WTC11 (cell line): ENCODE results near the gene NPFFR2. TPM values are rescaled to one million over a fixed set of nuclear protein-coding genes. Genes with fewer than 3 reads are reported as not detected.

Experiments
- ATAC-seq: fragments of 200-7000 bp; cut with Tn5 transposase; 2 replicates; pipeline ENCODE4 v1.10.0; 2021; ENCODE audit warnings: mild to moderate bottlenecking, moderate library complexity
- CTCF ChIA-PET: fragments of 300-600 bp; sonication (Branson Sonifier 250); formaldehyde crosslinking; loops from one replicate; lab custom pipeline; 2021; ENCODE audit warnings: antibody characterized with exemption; lab: Charles Lee
- POLR2A ChIA-PET: fragments of 350-600 bp; sonication (Branson Sonifier 250); formaldehyde crosslinking; loops from one replicate; lab custom pipeline; 2021; ENCODE audit warnings: antibody characterized with exemption; lab: Charles Lee
- DNase-seq: peaks from one replicate; pipeline ENCODE4 v3.0.0; 2021; ENCODE audit warnings: low spot score
- H3K27ac Mint-ChIP-seq: 2 replicates; pipeline ENCODE4 v1.8.0; 2021; ENCODE audit warnings: mixed read lengths
- H3K27me3 Mint-ChIP-seq: 2 replicates; pipeline ENCODE4 v1.8.0; 2021; ENCODE audit warnings: low read depth, mild to moderate bottlenecking, moderate library complexity, mixed read lengths
- H3K36me3 Mint-ChIP-seq: 2 replicates; pipeline ENCODE4 v1.8.0; 2021; ENCODE audit warnings: mixed read lengths
- H3K4me1 Mint-ChIP-seq: 2 replicates; pipeline ENCODE4 v1.8.0; 2022; ENCODE audit warnings: mixed read lengths
- H3K4me3 Mint-ChIP-seq: 2 replicates; pipeline ENCODE4 v1.8.0; 2021; ENCODE audit warnings: mild to moderate bottlenecking, moderate library complexity, mixed read lengths
- H3K9me3 Mint-ChIP-seq: 2 replicates; pipeline ENCODE4 v1.8.0; 2021; ENCODE audit warnings: mixed read lengths
- ATF3 ChIP-seq: sonication (generic); formaldehyde crosslinking; conservative IDR thresholded peaks from 2 replicates; pipeline ENCODE4 v1.8.1; 2022; ENCODE audit warnings: mild to moderate bottlenecking, missing genetic modification reagents
- CBFB ChIP-seq: sonication (generic); formaldehyde crosslinking; IDR thresholded peaks from 2 replicates; pipeline ENCODE4 v1.8.1; 2022; ENCODE audit warnings: mild to moderate bottlenecking, low read depth, missing genetic modification reagents
- E2F4 ChIP-seq: sonication (generic); formaldehyde crosslinking; IDR thresholded peaks from 2 replicates; pipeline ENCODE4 v1.8.1; 2022; ENCODE audit warnings: low read depth, mild to moderate bottlenecking, moderate library complexity, missing genetic modification reagents, borderline replicate concordance
- ETV6 ChIP-seq: sonication (generic); formaldehyde crosslinking; IDR thresholded peaks from 2 replicates; pipeline ENCODE4 v1.8.1; 2022; ENCODE audit warnings: mild to moderate bottlenecking, missing genetic modification reagents
- FOXK1 ChIP-seq: sonication (generic); formaldehyde crosslinking; IDR thresholded peaks from 2 replicates; pipeline ENCODE4 v1.8.0; 2022; ENCODE audit warnings: mild to moderate bottlenecking, moderate library complexity, missing genetic modification reagents
- FOXP4 ChIP-seq: sonication (generic); formaldehyde crosslinking; IDR thresholded peaks from 2 replicates; pipeline ENCODE4 v1.8.0; 2022; ENCODE audit warnings: mild to moderate bottlenecking, missing genetic modification reagents
- HMGA2 ChIP-seq: fragments of 250-450 bp; sonication (Bioruptor Pico); IDR thresholded peaks from 2 replicates; pipeline ENCODE4 v1.4.0; 2021; ENCODE audit warnings: mild to moderate bottlenecking, moderate library complexity
- HMGXB4 ChIP-seq: sonication (generic); formaldehyde crosslinking; IDR thresholded peaks from 2 replicates; pipeline ENCODE4 v1.8.1; 2023; ENCODE audit warnings: mild to moderate bottlenecking, moderate library complexity, missing genetic modification reagents
- JAZF1 ChIP-seq: fragments of 250-450 bp; sonication (Bioruptor Pico); IDR thresholded peaks from 2 replicates; pipeline ENCODE4 v1.9.0; 2021; ENCODE audit warnings: moderate library complexity, mild to moderate bottlenecking, inconsistent platforms
- JUN ChIP-seq: sonication (generic); formaldehyde crosslinking; IDR thresholded peaks from 2 replicates; pipeline ENCODE4 v1.8.0; 2023; ENCODE audit warnings: mild to moderate bottlenecking, missing genetic modification reagents
- MYBL2 ChIP-seq: sonication (generic); formaldehyde crosslinking; IDR thresholded peaks from 2 replicates; pipeline ENCODE4 v1.8.1; 2023; ENCODE audit warnings: mild to moderate bottlenecking, moderate library complexity, missing genetic modification reagents
- RORB ChIP-seq: fragments of 250-450 bp; sonication (Bioruptor Pico); IDR thresholded peaks from 2 replicates; pipeline ENCODE4 v1.9.0; 2021; ENCODE audit warnings: mild to moderate bottlenecking
- SMAD3 ChIP-seq: sonication (generic); formaldehyde crosslinking; IDR thresholded peaks from 2 replicates; pipeline ENCODE4 v1.8.0; 2022; ENCODE audit warnings: missing genetic modification reagents, mild to moderate bottlenecking, borderline replicate concordance
- SOX15 ChIP-seq: fragments of 250-450 bp; sonication (Bioruptor Pico); IDR thresholded peaks from 2 replicates; pipeline ENCODE4 v1.9.0; 2021; ENCODE audit warnings: mild to moderate bottlenecking
- ZBTB43 ChIP-seq: sonication (generic); formaldehyde crosslinking; IDR thresholded peaks from 2 replicates; pipeline ENCODE4 v1.8.1; 2023; ENCODE audit warnings: mild to moderate bottlenecking, missing genetic modification reagents
- ZNF138 ChIP-seq: sonication (generic); formaldehyde crosslinking; conservative IDR thresholded peaks from 2 replicates; pipeline ENCODE4 v1.8.1; 2022; ENCODE audit warnings: mild to moderate bottlenecking, moderate library complexity, missing genetic modification reagents
- ZNF263 ChIP-seq: sonication (generic); formaldehyde crosslinking; IDR thresholded peaks from 2 replicates; pipeline ENCODE4 v1.8.1; 2022; ENCODE audit warnings: low read depth, mild to moderate bottlenecking, moderate library complexity, missing genetic modification reagents
- ZNF425 ChIP-seq: fragments of 250-450 bp; sonication (Bioruptor Pico); conservative IDR thresholded peaks from 2 replicates; pipeline ENCODE4 v1.9.0; 2021; ENCODE audit warnings: mild to moderate bottlenecking
- ZNF512 ChIP-seq: sonication (generic); formaldehyde crosslinking; IDR thresholded peaks from 2 replicates; pipeline ENCODE4 v1.8.1; 2022; ENCODE audit warnings: missing genetic modification reagents, borderline replicate concordance
- ZSCAN18 ChIP-seq: fragments of 250-450 bp; sonication (Bioruptor Pico); IDR thresholded peaks from 2 replicates; pipeline ENCODE4 v2.1.2; 2022; ENCODE audit warnings: mild to moderate bottlenecking, moderate library complexity
- total RNA-seq: library from RNA; stranded (reverse); gene quantifications from 3 replicates; pipeline ENCODE4 v1.2.3, GENCODE V29; 2021
- TF ChIP-seq, protein P1 (sequence below): fragments of 250-450 bp; sonication (Bioruptor Pico); IDR thresholded peaks from 2 replicates; pipeline ENCODE4 v1.9.0; 2021; ENCODE audit warnings: moderate library complexity, mild to moderate bottlenecking, inconsistent platforms, borderline replicate concordance

The NPFFR2 gene
- total RNA-seq, 1 experiment from 2014 or later: 3.0 TPM

DNA sequence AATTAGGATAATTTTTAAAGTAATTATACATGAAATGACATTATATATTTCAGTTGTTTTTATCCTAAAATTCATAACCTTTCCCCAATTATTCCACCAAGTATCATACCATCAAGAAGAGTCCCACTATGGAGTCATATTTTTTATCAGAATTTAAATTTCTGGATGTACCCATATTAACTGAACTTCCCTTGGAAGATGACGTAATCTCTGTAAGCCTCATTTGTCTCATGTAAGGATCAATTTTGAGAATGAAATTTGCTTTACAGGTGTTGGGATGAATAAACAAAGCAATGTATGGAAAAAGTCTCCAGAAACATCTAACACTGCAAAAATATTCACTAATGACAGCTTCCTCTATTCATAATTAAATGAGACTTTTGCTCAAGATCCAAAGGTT is 147.5 kb downstream of the NPFFR2 start:
- no peak for DNase-seq
- ATAC-seq: no peak
- Mint-ChIP-seq H3K4me1 (no peaks in the 10 kb centered on the region), H3K4me3 (no peak overlapping the region), H3K9me3 (peaks cover 36% of the 10 kb centered on the region), H3K36me3 (peaks cover 30% of the 10 kb centered on the region)
- POLR2A ChIA-PET: no interaction called here
- TF ChIP-seq ATF3 (CRISPR knock-in tag): no peak
- TF ChIP-seq ZNF512 (CRISPR knock-in tag): no peak
- TF ChIP-seq JAZF1 (CRISPR knock-in tag): no peak
- no peak for TF ChIP-seq RORB (CRISPR knock-in tag)
- no peak for TF ChIP-seq MYBL2 (CRISPR knock-in tag)
- no peak for TF ChIP-seq E2F4 (CRISPR knock-in tag)
- TF ChIP-seq CBFB (CRISPR knock-in tag): no peak
- TF ChIP-seq JUN (CRISPR knock-in tag): no peak
- no peak for TF ChIP-seq HMGA2
- no peak for TF ChIP-seq HMGXB4
- no peak for TF ChIP-seq SOX15 (CRISPR knock-in tag)
- TF ChIP-seq, all 79 proteins: peak for 0
- CTCF ChIA-PET: no interaction called here
- no peaks in the 10 kb centered on the region for H3K27me3 Mint-ChIP-seq
- H3K27ac Mint-ChIP-seq: no peak overlapping the region

DNA sequence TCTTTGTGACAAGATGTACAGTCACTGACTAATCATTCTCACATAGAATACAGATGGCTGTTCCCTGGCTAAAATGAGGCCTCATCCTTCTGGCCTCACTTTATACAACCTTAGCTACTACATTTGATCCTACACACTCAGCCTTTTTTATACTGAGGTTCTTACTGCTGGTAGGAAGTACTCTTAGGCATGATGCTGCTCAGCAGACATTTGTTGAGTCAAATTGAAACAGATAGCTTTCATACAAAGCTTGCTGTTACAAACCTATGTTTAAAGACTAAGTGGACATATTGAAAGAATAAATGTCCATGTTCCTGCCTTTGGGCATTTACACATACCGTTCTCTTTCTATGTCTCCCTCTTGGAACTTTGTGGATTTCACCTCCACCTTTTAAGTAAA is 154.9 kb downstream of the NPFFR2 start:
- Mint-ChIP-seq H3K27ac (0 out of 2 replicates have a peak overlapping the region, but pooled peaks have one; percentile 26), H3K9me3 (peaks cover 12% of the 10 kb centered on the region), H3K4me1 (peaks cover 26% of the 10 kb centered on the region), H3K4me3 (no peak overlapping the region), H3K36me3 (peaks cover 5% of the 10 kb centered on the region), H3K27me3 (no peaks in the 10 kb centered on the region)
- no peak for ATAC-seq
- ChIA-PET POLR2A (no interaction called here), CTCF (no interaction called here)
- no peak for DNase-seq
- TF ChIP-seq ZNF425 (CRISPR knock-in tag) (no peak), HMGA2 (no peak), SMAD3 (CRISPR knock-in tag) (no peak), FOXP4 (CRISPR knock-in tag) (no peak), MYBL2 (CRISPR knock-in tag) (no peak), ZSCAN18 (CRISPR knock-in tag) (no peak), SOX15 (CRISPR knock-in tag) (no peak), FOXK1 (CRISPR knock-in tag) (no peak), ZNF138 (CRISPR knock-in tag) (no peak), ETV6 (CRISPR knock-in tag) (no peak), ZBTB43 (CRISPR knock-in tag) (no peak), ZNF263 (CRISPR knock-in tag) (no peak), E2F4 (CRISPR knock-in tag) (no peak)
- TF ChIP-seq, protein P1, sequence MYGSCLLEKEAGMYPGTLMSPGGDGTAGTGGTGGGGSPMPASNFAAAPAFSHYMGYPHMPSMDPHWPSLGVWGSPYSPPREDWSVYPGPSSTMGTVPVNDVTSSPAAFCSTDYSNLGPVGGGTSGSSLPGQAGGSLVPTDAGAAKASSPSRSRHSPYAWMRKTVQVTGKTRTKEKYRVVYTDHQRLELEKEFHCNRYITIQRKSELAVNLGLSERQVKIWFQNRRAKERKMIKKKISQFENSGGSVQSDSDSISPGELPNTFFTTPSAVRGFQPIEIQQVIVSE (CRISPR knock-in tag): no peak
